ENCODE data around the gene RFX4. TPM values are rescaled to one million over a fixed set of nuclear protein-coding genes. Genes with fewer than 3 reads are reported as not detected.

Gene RFX4
- total RNA-seq, 1 experiment from 2014 or later = not detected

DNA sequence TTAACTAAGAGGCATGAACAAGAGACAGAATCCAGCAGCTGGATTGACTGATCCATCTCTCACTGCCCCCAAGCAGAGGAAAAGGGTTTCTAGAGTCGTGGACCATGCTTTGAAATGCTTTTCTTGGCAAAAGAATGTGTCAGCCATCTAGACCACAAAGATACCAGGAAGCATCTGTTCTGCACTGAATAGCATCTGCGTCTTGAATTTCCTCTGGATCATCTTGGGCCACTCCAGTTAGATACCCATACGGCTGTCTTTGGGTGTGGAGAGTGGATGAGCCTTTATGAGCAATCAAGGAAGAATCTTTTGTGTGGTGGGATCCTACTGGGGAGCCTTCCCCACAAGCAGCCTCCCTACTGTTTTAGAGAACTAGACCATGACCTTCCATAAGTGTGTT is 16.0 kb upstream of the RFX4 start:
- Histone ChIP-seq H3K4me3 (ENCODE audit: low read depth in 2 of 2, low read length in 2 of 2) (no peak overlapping the region), H3K4me1 (ENCODE audit: control insufficient read depth, insufficient read depth, low read length) (no peaks in the 10 kb centered on the region), H3K36me3 (ENCODE audit: control insufficient read depth, insufficient read depth, low read length) (no peaks in the 10 kb centered on the region), H3K27ac (ENCODE audit: low read length) (no peak overlapping the region), H3K9me3 (ENCODE audit: control insufficient read depth, insufficient read depth, low read depth, low read length) (no peaks in the 10 kb centered on the region), H3K27me3 (ENCODE audit: control insufficient read depth, insufficient read depth, low read length) (peaks cover 6% of the 10 kb centered on the region; the same call in 1 of the 2 replicates)
- in situ Hi-C loops (cut with HindIII; ENCODE audit: low pct_unique_long_range_greater_than_20kb, low sequenced_read_pairs) (no loop called here), intact Hi-C loops (cut with micrococcal nuclease; ENCODE audit: unreplicated experiment) (no loop called here)
- DNase-seq (ENCODE audit: low read depth, low spot score) (no peak), ATAC-seq (no peak)
- CTCF ChIA-PET = no interaction called here
- POLR2A ChIA-PET = no interaction called here
- TF ChIP-seq, protein P1, sequence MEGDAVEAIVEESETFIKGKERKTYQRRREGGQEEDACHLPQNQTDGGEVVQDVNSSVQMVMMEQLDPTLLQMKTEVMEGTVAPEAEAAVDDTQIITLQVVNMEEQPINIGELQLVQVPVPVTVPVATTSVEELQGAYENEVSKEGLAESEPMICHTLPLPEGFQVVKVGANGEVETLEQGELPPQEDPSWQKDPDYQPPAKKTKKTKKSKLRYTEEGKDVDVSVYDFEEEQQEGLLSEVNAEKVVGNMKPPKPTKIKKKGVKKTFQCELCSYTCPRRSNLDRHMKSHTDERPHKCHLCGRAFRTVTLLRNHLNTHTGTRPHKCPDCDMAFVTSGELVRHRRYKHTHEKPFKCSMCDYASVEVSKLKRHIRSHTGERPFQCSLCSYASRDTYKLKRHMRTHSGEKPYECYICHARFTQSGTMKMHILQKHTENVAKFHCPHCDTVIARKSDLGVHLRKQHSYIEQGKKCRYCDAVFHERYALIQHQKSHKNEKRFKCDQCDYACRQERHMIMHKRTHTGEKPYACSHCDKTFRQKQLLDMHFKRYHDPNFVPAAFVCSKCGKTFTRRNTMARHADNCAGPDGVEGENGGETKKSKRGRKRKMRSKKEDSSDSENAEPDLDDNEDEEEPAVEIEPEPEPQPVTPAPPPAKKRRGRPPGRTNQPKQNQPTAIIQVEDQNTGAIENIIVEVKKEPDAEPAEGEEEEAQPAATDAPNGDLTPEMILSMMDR (IDR thresholded peaks at IDR 0.05) = no peak
- TF ChIP-seq, protein P2, sequence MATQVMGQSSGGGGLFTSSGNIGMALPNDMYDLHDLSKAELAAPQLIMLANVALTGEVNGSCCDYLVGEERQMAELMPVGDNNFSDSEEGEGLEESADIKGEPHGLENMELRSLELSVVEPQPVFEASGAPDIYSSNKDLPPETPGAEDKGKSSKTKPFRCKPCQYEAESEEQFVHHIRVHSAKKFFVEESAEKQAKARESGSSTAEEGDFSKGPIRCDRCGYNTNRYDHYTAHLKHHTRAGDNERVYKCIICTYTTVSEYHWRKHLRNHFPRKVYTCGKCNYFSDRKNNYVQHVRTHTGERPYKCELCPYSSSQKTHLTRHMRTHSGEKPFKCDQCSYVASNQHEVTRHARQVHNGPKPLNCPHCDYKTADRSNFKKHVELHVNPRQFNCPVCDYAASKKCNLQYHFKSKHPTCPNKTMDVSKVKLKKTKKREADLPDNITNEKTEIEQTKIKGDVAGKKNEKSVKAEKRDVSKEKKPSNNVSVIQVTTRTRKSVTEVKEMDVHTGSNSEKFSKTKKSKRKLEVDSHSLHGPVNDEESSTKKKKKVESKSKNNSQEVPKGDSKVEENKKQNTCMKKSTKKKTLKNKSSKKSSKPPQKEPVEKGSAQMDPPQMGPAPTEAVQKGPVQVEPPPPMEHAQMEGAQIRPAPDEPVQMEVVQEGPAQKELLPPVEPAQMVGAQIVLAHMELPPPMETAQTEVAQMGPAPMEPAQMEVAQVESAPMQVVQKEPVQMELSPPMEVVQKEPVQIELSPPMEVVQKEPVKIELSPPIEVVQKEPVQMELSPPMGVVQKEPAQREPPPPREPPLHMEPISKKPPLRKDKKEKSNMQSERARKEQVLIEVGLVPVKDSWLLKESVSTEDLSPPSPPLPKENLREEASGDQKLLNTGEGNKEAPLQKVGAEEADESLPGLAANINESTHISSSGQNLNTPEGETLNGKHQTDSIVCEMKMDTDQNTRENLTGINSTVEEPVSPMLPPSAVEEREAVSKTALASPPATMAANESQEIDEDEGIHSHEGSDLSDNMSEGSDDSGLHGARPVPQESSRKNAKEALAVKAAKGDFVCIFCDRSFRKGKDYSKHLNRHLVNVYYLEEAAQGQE (IDR thresholded peaks at IDR 0.05; ENCODE audit: insufficient read depth in 1 of 2, low read depth in 2 of 2, low read length in 1 of 2) = no peak
- TF ChIP-seq POLR2AphosphoS5 (IDR thresholded peaks at IDR 0.05; ENCODE audit: low read depth, low read length) = no peak
- no peak for TF ChIP-seq SIN3A (IDR thresholded peaks at IDR 0.05; ENCODE audit: borderline replicate concordance, insufficient read depth, low read depth, low read length)
- no peak for TF ChIP-seq TCF7L2 (IDR thresholded peaks at IDR 0.05; ENCODE audit: low read depth, low read length)
- BruUV-seq (replicated peaks) = no TSS peak

DNA sequence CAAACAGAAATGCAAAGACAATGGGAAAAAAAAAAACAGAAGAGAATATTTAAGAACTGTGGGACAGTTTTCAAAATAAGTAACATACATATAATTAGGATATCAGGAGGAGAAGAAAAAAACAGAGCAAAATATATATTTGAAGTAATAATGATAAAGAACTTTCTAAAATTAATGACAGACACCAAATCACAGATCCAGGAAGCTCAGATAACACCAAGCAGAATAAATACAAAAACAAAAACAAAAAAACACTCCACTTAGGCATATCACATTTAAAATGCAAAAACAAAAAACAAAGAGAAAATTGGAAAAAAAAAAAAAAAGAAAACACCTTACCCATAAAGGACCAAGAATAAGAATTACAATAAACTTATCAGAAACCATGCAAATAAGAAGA is 9.6 kb upstream of the RFX4 start:
- Histone ChIP-seq H3K27me3 (ENCODE audit: control insufficient read depth, insufficient read depth, low read length) (peaks cover 14% of the 10 kb centered on the region), H3K36me3 (ENCODE audit: control insufficient read depth, insufficient read depth, low read length) (no peaks in the 10 kb centered on the region), H3K27ac (ENCODE audit: low read length) (no peak overlapping the region), H3K9me3 (ENCODE audit: control insufficient read depth, insufficient read depth, low read depth, low read length) (no peaks in the 10 kb centered on the region), H3K4me3 (ENCODE audit: low read depth in 2 of 2, low read length in 2 of 2) (no peak overlapping the region), H3K4me1 (ENCODE audit: control insufficient read depth, insufficient read depth, low read length) (no peaks in the 10 kb centered on the region)
- intact Hi-C loops (cut with micrococcal nuclease; ENCODE audit: unreplicated experiment) (no loop called here), in situ Hi-C loops (cut with HindIII; ENCODE audit: low pct_unique_long_range_greater_than_20kb, low sequenced_read_pairs) (no loop called here)
- no TSS peak for BruUV-seq (replicated peaks)
- TF ChIP-seq TCF7L2 (IDR thresholded peaks at IDR 0.05; ENCODE audit: low read depth, low read length) = no peak
- TF ChIP-seq, protein P1 (IDR thresholded peaks at IDR 0.05) = no peak
- no peak for TF ChIP-seq SIN3A (IDR thresholded peaks at IDR 0.05; ENCODE audit: borderline replicate concordance, insufficient read depth, low read depth, low read length)
- TF ChIP-seq POLR2AphosphoS5 (IDR thresholded peaks at IDR 0.05; ENCODE audit: low read depth, low read length) = no peak
- TF ChIP-seq, protein P2 (IDR thresholded peaks at IDR 0.05; ENCODE audit: insufficient read depth in 1 of 2, low read depth in 2 of 2, low read length in 1 of 2) = no peak
- DNase-seq (ENCODE audit: low read depth, low spot score) (no peak), ATAC-seq (no peak)
- ChIA-PET POLR2A (no interaction called here), CTCF (no interaction called here)

Data from Panc1 (cell line).